Measurements from ENCODE around the gene RGCC.
"Not testable (repeated sequence)": the region's sequence is repeated elsewhere in the genome, so short reads cannot be mapped to it uniquely, and the experiment has no call there.

Gene RGCC

DNA sequence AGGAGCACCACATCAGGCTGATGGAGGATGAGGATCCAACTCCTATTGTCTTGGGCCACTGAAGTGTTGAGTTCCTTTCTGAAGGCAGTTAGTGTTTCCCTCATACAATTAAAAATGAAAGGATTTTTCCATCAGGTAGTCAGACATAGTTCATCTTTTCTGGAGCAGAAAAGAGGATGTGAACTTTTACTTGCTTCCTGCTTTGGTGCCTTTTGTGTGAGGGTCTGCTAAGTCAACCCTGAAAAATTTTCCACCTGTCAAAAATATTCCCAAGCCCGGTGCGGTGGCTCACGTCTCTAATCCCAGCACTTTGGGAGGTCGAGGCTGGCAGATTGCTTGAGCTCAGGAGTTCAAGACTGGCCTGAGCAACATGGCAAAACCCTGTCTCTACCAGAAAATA, 43.9 kb downstream of the RGCC start:
- Histone ChIP-seq H3K9me3 (ENCODE audit: control insufficient read depth in 2 of 2, low read length in 2 of 2) (peaks cover 0 to 3% of the 10 kb centered on the region in 2 donors), H3K9ac (ENCODE audit: low read length in 2 of 2) (no peak overlapping the region), H3K4me1 (ENCODE audit: control insufficient read depth, insufficient read depth, low read length) (peaks cover 2% of the 10 kb centered on the region), H3K4me3 (ENCODE audit: low read length in 2 of 2) (no peak overlapping the region), H3K36me3 (ENCODE audit: control insufficient read depth in 2 of 2, insufficient read depth in 2 of 2, low read length in 2 of 2) (no peaks in the 10 kb centered on the region), H3K27me3 (ENCODE audit: control insufficient read depth in 1 of 2, insufficient read depth in 2 of 2, low read length in 2 of 2) (no peaks in the 10 kb centered on the region), H3K27ac (ENCODE audit: low read length) (no peak overlapping the region)

- H3K36me3 ChIP-seq (ENCODE audit: control insufficient read depth in 2 of 2, insufficient read depth in 2 of 2, low read length in 2 of 2): no peaks in the 10 kb centered on the region
- H3K4me3 ChIP-seq (ENCODE audit: low read length in 2 of 2): no peak overlapping the region
- H3K9ac ChIP-seq (ENCODE audit: low read length in 2 of 2): no peak overlapping the region
- peaks cover 0 to 3% of the 10 kb centered on the region in 2 donors for H3K9me3 ChIP-seq (ENCODE audit: control insufficient read depth in 2 of 2, low read length in 2 of 2)
- no peaks in the 10 kb centered on the region for H3K27me3 ChIP-seq (ENCODE audit: control insufficient read depth in 1 of 2, insufficient read depth in 2 of 2, low read length in 2 of 2)
- no peak overlapping the region for H3K27ac ChIP-seq (ENCODE audit: low read length)
- no peaks in the 10 kb centered on the region for H3K4me1 ChIP-seq (ENCODE audit: control insufficient read depth, insufficient read depth, low read length)
These were observed 44.7 kb downstream of the RGCC start for GRCh38 chr13:41502031-41502430.

DNA sequence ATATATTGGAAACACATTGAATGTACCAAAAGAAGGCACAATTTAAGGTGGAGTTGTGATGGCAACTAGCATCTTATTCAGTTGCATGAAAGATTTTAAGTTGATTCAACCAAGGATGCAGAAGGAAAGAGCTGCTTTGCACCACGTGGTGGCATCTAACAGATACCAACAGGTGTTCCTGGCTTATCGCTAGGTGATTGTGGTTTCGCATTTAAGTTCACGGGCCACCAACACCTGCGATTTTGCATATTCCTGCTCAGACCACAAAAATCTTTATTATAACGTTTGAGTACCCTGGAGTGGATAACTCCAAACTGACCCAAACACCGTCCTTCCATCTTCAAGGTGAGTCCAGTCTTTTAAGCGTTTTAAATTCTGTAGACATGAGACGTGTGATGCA, 45.3 kb downstream of the RGCC start:
- Histone ChIP-seq H3K27me3 (ENCODE audit: control insufficient read depth in 1 of 2, insufficient read depth in 2 of 2, low read length in 2 of 2) (no peaks in the 10 kb centered on the region), H3K9ac (ENCODE audit: low read length in 2 of 2) (no peak overlapping the region), H3K36me3 (ENCODE audit: control insufficient read depth in 2 of 2, insufficient read depth in 2 of 2, low read length in 2 of 2) (no peaks in the 10 kb centered on the region), H3K9me3 (ENCODE audit: control insufficient read depth in 2 of 2, low read length in 2 of 2) (peaks cover 0 to 3% of the 10 kb centered on the region in 2 donors), H3K4me3 (ENCODE audit: low read length in 2 of 2) (no peak overlapping the region), H3K27ac (ENCODE audit: low read length) (no peak overlapping the region), H3K4me1 (ENCODE audit: control insufficient read depth, insufficient read depth, low read length) (no peaks in the 10 kb centered on the region)

DNA sequence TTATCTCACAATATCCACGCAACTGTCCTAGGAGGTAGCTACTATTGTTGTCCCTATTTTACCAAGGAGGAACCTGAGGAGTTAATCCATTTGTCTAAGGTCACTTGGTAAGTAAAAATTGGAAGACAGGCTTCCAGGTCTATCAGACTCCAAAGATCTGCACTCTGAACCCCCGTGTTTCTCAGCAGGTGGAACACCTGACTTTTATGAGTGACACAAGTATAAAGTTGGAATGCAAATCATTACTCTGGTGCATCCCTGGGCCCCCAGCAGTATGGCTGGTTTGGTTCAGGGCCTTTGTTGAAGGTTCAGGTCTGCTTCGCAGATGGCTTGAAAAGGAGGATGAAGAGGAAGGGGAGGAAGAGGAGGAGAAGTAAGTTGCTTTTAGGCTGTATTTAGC, 46.0 kb downstream of the RGCC start:
- H3K9me3 ChIP-seq (ENCODE audit: control insufficient read depth in 2 of 2, low read length in 2 of 2): peaks cover 0 to 3% of the 10 kb centered on the region in 2 donors
- no peaks in the 10 kb centered on the region for H3K27me3 ChIP-seq (ENCODE audit: control insufficient read depth in 1 of 2, insufficient read depth in 2 of 2, low read length in 2 of 2)
- H3K36me3 ChIP-seq (ENCODE audit: control insufficient read depth in 2 of 2, insufficient read depth in 2 of 2, low read length in 2 of 2): no peaks in the 10 kb centered on the region
- H3K27ac ChIP-seq (ENCODE audit: low read length): no peak overlapping the region
- H3K9ac ChIP-seq (ENCODE audit: low read length in 2 of 2): no peak overlapping the region
- H3K4me3 ChIP-seq (ENCODE audit: low read length in 2 of 2): no peak overlapping the region
- H3K4me1 ChIP-seq (ENCODE audit: control insufficient read depth, insufficient read depth, low read length): no peaks in the 10 kb centered on the region

GRCh38 chr13:41504657-41505056, 47.3 kb downstream of the RGCC start:
- not testable (repeated sequence) for H3K27me3 ChIP-seq (ENCODE audit: control insufficient read depth in 1 of 2, insufficient read depth in 2 of 2, low read length in 2 of 2); H3K9me3 ChIP-seq (ENCODE audit: control insufficient read depth in 2 of 2, low read length in 2 of 2); H3K4me1 ChIP-seq (ENCODE audit: control insufficient read depth, insufficient read depth, low read length); H3K27ac ChIP-seq (ENCODE audit: low read length); H3K4me3 ChIP-seq (ENCODE audit: low read length in 2 of 2); H3K9ac ChIP-seq (ENCODE audit: low read length in 2 of 2); H3K36me3 ChIP-seq (ENCODE audit: control insufficient read depth in 2 of 2, insufficient read depth in 2 of 2, low read length in 2 of 2)

- Histone ChIP-seq H3K4me1 (ENCODE audit: control insufficient read depth, insufficient read depth, low read length) (no peaks in the 10 kb centered on the region), H3K36me3 (ENCODE audit: control insufficient read depth in 2 of 2, insufficient read depth in 2 of 2, low read length in 2 of 2) (no peaks in the 10 kb centered on the region), H3K4me3 (ENCODE audit: low read length in 2 of 2) (no peak overlapping the region), H3K27ac (ENCODE audit: low read length) (no peak overlapping the region), H3K9me3 (ENCODE audit: control insufficient read depth in 2 of 2, low read length in 2 of 2) (peaks cover 0 to 3% of the 10 kb centered on the region in 2 donors), H3K27me3 (ENCODE audit: control insufficient read depth in 1 of 2, insufficient read depth in 2 of 2, low read length in 2 of 2) (no peaks in the 10 kb centered on the region), H3K9ac (ENCODE audit: low read length in 2 of 2) (no peak overlapping the region)
These were observed 48.0 kb downstream of the RGCC start for GRCh38 chr13:41505209-41505835.

DNA sequence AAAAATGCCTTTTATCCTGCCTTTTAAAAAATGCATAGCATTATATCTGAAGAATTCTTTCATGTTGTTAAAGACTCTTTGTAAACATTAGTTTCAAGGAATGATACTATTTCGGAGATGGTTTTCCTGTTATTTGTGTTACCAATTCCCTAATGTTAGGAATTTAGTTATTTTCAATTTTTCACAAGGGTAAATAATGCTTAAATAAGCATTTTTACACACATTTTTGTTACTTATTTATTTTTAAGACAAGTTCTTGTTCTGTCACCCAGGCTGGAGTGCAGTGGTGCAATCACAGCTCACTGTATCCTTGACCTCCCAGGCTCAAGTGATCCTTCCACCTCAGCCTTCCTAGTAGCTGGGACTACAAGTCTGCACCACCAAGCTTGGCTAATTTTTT, 49.0 kb downstream of the RGCC start:
- H3K36me3 ChIP-seq (ENCODE audit: control insufficient read depth in 2 of 2, insufficient read depth in 2 of 2, low read length in 2 of 2): no peaks in the 10 kb centered on the region
- no peak overlapping the region for H3K9ac ChIP-seq (ENCODE audit: low read length in 2 of 2)
- H3K27me3 ChIP-seq (ENCODE audit: control insufficient read depth in 1 of 2, insufficient read depth in 2 of 2, low read length in 2 of 2): no peaks in the 10 kb centered on the region
- no peak overlapping the region for H3K4me3 ChIP-seq (ENCODE audit: low read length in 2 of 2)
- H3K4me1 ChIP-seq (ENCODE audit: control insufficient read depth, insufficient read depth, low read length): no peaks in the 10 kb centered on the region
- H3K27ac ChIP-seq (ENCODE audit: low read length): no peak overlapping the region
- H3K9me3 ChIP-seq (ENCODE audit: control insufficient read depth in 2 of 2, low read length in 2 of 2): peaks cover 0 to 3% of the 10 kb centered on the region in 2 donors

DNA sequence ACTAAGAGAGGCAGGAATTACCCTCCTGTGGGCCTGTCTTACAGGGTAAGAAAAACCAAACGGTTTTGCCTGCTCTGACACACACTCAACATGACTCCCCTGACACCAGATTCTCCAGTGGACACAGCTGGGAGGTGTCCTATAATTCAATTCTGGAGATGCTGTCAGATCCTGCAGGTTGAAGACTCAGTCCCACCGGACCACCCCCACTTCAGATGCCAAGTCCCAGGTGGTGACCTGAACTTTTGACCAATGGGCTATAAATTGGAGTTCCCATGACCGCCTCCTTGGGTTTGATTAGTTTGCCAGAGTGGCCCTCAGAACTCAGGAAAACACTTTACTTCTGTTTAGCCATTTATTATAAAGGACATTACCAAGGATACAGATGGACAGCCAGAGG, 52.6 kb downstream of the RGCC start:
- Histone ChIP-seq H3K9me3 (ENCODE audit: control insufficient read depth in 2 of 2, low read length in 2 of 2) (peaks cover 3 to 4% of the 10 kb centered on the region in 2 donors), H3K27ac (ENCODE audit: low read length) (no peak overlapping the region), H3K4me1 (ENCODE audit: control insufficient read depth, insufficient read depth, low read length) (no peaks in the 10 kb centered on the region), H3K9ac (ENCODE audit: low read length in 2 of 2) (no peak overlapping the region), H3K4me3 (ENCODE audit: low read length in 2 of 2) (no peak overlapping the region), H3K36me3 (ENCODE audit: control insufficient read depth in 2 of 2, insufficient read depth in 2 of 2, low read length in 2 of 2) (no peaks in the 10 kb centered on the region), H3K27me3 (ENCODE audit: control insufficient read depth in 1 of 2, insufficient read depth in 2 of 2, low read length in 2 of 2) (no peaks in the 10 kb centered on the region)

DNA sequence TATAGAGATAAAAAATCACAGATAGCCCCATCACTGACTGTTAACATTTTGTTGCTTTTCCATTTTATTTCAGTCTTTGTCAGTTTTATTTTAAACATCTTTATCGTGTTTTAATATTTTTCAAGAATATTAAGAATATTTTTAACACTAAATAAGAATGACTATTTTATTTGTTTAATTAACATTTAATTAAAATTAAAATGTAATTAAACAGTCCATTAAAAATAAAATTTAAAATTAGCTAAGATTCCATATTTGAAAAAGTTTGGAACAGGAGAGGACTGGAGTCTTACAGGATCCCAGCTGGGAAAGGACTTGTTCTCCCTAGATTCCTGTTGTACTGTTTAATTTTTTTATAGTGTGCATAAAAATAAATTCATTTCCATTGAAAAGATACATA, 54.5 kb downstream of the RGCC start:
- Histone ChIP-seq H3K9ac (ENCODE audit: low read length in 2 of 2) (no peak overlapping the region), H3K9me3 (ENCODE audit: control insufficient read depth in 2 of 2, low read length in 2 of 2) (peaks cover 0 to 4% of the 10 kb centered on the region in 2 donors), H3K4me3 (ENCODE audit: low read length in 2 of 2) (no peak overlapping the region), H3K27me3 (ENCODE audit: control insufficient read depth in 1 of 2, insufficient read depth in 2 of 2, low read length in 2 of 2) (no peaks in the 10 kb centered on the region), H3K4me1 (ENCODE audit: control insufficient read depth, insufficient read depth, low read length) (no peaks in the 10 kb centered on the region), H3K36me3 (ENCODE audit: control insufficient read depth in 2 of 2, insufficient read depth in 2 of 2, low read length in 2 of 2) (no peaks in the 10 kb centered on the region), H3K27ac (ENCODE audit: low read length) (no peak overlapping the region)

DNA sequence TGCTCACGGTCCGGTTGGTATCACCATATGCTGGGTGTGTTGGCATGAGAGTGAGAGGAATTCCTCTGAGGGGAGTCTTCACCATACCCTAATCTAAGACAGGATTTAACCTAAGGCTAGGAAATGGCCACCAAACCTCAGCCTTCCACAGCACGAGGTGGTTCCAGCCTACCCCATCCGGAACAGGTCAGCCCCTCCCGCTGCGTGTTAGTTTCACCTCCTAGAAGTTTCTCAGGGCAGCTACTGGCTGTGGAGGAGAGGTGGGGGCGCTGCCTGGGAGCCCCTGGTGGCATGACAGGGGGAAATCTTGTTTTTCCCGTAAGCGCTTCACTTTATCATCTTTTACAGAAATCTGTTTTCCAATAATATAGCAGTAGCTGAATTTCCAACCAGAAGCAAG, 55.1 kb downstream of the RGCC start:
- Histone ChIP-seq H3K27me3 (ENCODE audit: control insufficient read depth in 1 of 2, insufficient read depth in 2 of 2, low read length in 2 of 2) (no peaks in the 10 kb centered on the region), H3K9ac (ENCODE audit: low read length in 2 of 2) (no peak overlapping the region)

DNA sequence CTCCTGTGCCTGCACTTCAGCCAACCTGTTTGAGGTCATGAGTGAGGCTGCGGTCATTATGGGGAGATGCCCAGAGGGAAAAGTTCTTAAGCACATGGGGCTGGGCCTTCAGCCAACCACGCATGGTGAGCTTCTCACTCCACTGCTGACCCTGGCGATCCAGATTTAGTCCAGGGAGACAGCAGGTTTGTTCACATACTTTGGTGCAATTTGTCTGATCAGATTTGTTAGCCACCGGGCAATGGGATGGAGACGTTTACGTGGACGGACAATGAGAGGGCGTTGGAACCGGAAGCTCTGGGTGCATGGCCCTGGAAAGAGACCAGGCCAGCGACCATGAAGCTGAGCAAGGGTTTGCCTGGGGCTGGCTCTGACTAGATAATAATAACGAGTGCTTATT, 56.2 kb downstream of the RGCC start:
- peaks cover 2% of the 10 kb centered on the region for H3K4me1 ChIP-seq (ENCODE audit: control insufficient read depth, insufficient read depth, low read length)
- no peaks in the 10 kb centered on the region for H3K27me3 ChIP-seq (ENCODE audit: control insufficient read depth in 1 of 2, insufficient read depth in 2 of 2, low read length in 2 of 2)
- H3K9me3 ChIP-seq (ENCODE audit: control insufficient read depth in 2 of 2, low read length in 2 of 2): peaks cover 4 to 5% of the 10 kb centered on the region in 2 donors
- H3K9ac ChIP-seq (ENCODE audit: low read length in 2 of 2): no peak overlapping the region
- H3K36me3 ChIP-seq (ENCODE audit: control insufficient read depth in 2 of 2, insufficient read depth in 2 of 2, low read length in 2 of 2): no peaks in the 10 kb centered on the region
- no peak overlapping the region for H3K27ac ChIP-seq (ENCODE audit: low read length)
- no peak overlapping the region for H3K4me3 ChIP-seq (ENCODE audit: low read length in 2 of 2)

More for the DNA sequence above, 55.1 kb downstream of the RGCC start:
- peaks cover 0 to 4% of the 10 kb centered on the region in 2 donors for H3K9me3 ChIP-seq (ENCODE audit: control insufficient read depth in 2 of 2, low read length in 2 of 2)
- H3K4me1 ChIP-seq (ENCODE audit: control insufficient read depth, insufficient read depth, low read length): no peaks in the 10 kb centered on the region
- H3K4me3 ChIP-seq (ENCODE audit: low read length in 2 of 2): no peak overlapping the region
- no peak overlapping the region for H3K27ac ChIP-seq (ENCODE audit: low read length)
- no peaks in the 10 kb centered on the region for H3K36me3 ChIP-seq (ENCODE audit: control insufficient read depth in 2 of 2, insufficient read depth in 2 of 2, low read length in 2 of 2)
